ENCODE data around the gene SLC22A23.

Gene SLC22A23

GRCh38 chr6:3293271-3294155 lies 163.3 kb downstream of the SLC22A23 start:
- DNase-seq: no peak

GRCh38 chr6:3292431-3293197 lies 164.2 kb downstream of the SLC22A23 start:
- DNase-seq: no peak

GRCh38 chr6:3291987-3292386 lies 164.9 kb downstream of the SLC22A23 start:
- no peak for DNase-seq

- no peak for DNase-seq
Measured at GRCh38 chr6:3291346-3291745, 165.5 kb downstream of the SLC22A23 start.

GRCh38 chr6:3290931-3291211 lies 166.0 kb downstream of the SLC22A23 start:
- no peak for DNase-seq

- DNase-seq: no peak
Measured at GRCh38 chr6:3290149-3290930, 166.5 kb downstream of the SLC22A23 start.

- DNase-seq: no peak
Measured at GRCh38 chr6:3289664-3290055, 167.2 kb downstream of the SLC22A23 start.

GRCh38 chr6:3288711-3289663 lies 167.9 kb downstream of the SLC22A23 start:
- DNase-seq: no peak

GRCh38 chr6:3287976-3288707 lies 168.7 kb downstream of the SLC22A23 start:
- DNase-seq: no peak

- no peak for DNase-seq
Measured at GRCh38 chr6:3287308-3287707, 169.5 kb downstream of the SLC22A23 start.

- DNase-seq: no peak
Measured at GRCh38 chr6:3286641-3287171, 170.1 kb downstream of the SLC22A23 start.

GRCh38 chr6:3285732-3286131 lies 171.1 kb downstream of the SLC22A23 start:
- DNase-seq: no peak

GRCh38 chr6:3285049-3285639 lies 171.7 kb downstream of the SLC22A23 start:
- DNase-seq: no peak

- DNase-seq: no peak
Measured at GRCh38 chr6:3284436-3284876, 172.4 kb downstream of the SLC22A23 start.

- DNase-seq: no peak
Measured at GRCh38 chr6:3283641-3284435, 173.0 kb downstream of the SLC22A23 start.

- no peak for DNase-seq
Measured at GRCh38 chr6:3283241-3283640, 173.6 kb downstream of the SLC22A23 start.

- no peak for DNase-seq
Measured at GRCh38 chr6:3282476-3283236, 174.2 kb downstream of the SLC22A23 start.

- no peak for DNase-seq
Measured at GRCh38 chr6:3281631-3282475, 175.0 kb downstream of the SLC22A23 start.
